22Rv1 (cell line): ENCODE results near the gene RALGPS1.

Experiments
- H3K27ac ChIP-seq: fragments of 450-650 bp; 2 replicates; pipeline ENCODE4 v1.5.1; 2017
- CTCF ChIP-seq: fragments of 450-650 bp; IDR thresholded peaks from 2 replicates; pipeline ENCODE4 v1.5.1; 2017; ENCODE audit warnings: mild to moderate bottlenecking
- ZFX ChIP-seq: fragments of 450-650 bp; IDR thresholded peaks from 2 replicates; pipeline ENCODE4 v1.6.1; 2017; ENCODE audit warnings: antibody characterized with exemption, borderline replicate concordance

RALGPS1 gene

GRCh38 chr9:127022913-127023660 is 108.5 kb downstream of the RALGPS1 start:
- TF ChIP-seq ZFX = no peak
- TF ChIP-seq CTCF = no peak
- H3K27ac ChIP-seq = no peak overlapping the region

- H3K27ac ChIP-seq = no peak overlapping the region
- TF ChIP-seq ZFX (no peak), CTCF (no peak)
Measured at GRCh38 chr9:127025042-127025441, 110.5 kb downstream of the RALGPS1 start.

GRCh38 chr9:127027694-127028093 is 113.1 kb downstream of the RALGPS1 start:
- H3K27ac ChIP-seq = no peak overlapping the region
- TF ChIP-seq ZFX (no peak), CTCF (no peak)

GRCh38 chr9:127029548-127029947 is 115.0 kb downstream of the RALGPS1 start:
- no peak overlapping the region for H3K27ac ChIP-seq
- no peak for TF ChIP-seq ZFX
- no peak for TF ChIP-seq CTCF

GRCh38 chr9:127030814-127031740 is 116.5 kb downstream of the RALGPS1 start:
- no peak overlapping the region for H3K27ac ChIP-seq
- no peak for TF ChIP-seq CTCF
- no peak for TF ChIP-seq ZFX

GRCh38 chr9:127032256-127032655 is 117.7 kb downstream of the RALGPS1 start:
- H3K27ac ChIP-seq = no peak overlapping the region

More at GRCh38 chr9:127032256-127032655, 117.7 kb downstream of the RALGPS1 start:
- TF ChIP-seq CTCF = no peak
- TF ChIP-seq ZFX = no peak
